Neural progenitor cell (in vitro differentiated cells): ENCODE measurements around the gene RBM15B.

Source experiments
- EZH2 ChIP-seq: fragments of 200-600 bp; sonication (generic); IDR thresholded peaks from 2 replicates; pipeline ENCODE4 v1.6.1; 2017; ENCODE audit warnings: antibody characterized with exemption, mild to moderate bottlenecking, moderate library complexity
- EZH2phosphoT487 ChIP-seq: fragments of 200-600 bp; sonication (generic); IDR thresholded peaks from 2 replicates; pipeline ENCODE4 v1.6.1; 2017; ENCODE audit warnings: antibody characterized with exemption
- TF ChIP-seq, protein P1 (sequence below): fragments of 200-600 bp; sonication (generic); IDR thresholded peaks from 2 replicates; pipeline ENCODE4 v1.5.1; 2017; ENCODE audit warnings: antibody characterized with exemption, mild to moderate bottlenecking

- TF ChIP-seq, protein P1, sequence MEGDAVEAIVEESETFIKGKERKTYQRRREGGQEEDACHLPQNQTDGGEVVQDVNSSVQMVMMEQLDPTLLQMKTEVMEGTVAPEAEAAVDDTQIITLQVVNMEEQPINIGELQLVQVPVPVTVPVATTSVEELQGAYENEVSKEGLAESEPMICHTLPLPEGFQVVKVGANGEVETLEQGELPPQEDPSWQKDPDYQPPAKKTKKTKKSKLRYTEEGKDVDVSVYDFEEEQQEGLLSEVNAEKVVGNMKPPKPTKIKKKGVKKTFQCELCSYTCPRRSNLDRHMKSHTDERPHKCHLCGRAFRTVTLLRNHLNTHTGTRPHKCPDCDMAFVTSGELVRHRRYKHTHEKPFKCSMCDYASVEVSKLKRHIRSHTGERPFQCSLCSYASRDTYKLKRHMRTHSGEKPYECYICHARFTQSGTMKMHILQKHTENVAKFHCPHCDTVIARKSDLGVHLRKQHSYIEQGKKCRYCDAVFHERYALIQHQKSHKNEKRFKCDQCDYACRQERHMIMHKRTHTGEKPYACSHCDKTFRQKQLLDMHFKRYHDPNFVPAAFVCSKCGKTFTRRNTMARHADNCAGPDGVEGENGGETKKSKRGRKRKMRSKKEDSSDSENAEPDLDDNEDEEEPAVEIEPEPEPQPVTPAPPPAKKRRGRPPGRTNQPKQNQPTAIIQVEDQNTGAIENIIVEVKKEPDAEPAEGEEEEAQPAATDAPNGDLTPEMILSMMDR = no peak
- no peak for TF ChIP-seq EZH2
- TF ChIP-seq EZH2phosphoT487 = no peak
These were observed 47.0 kb upstream of the RBM15B start for GRCh38 chr3:51343918-51344687.
